Skin epidermis (tissue), 12 donors: Measurements from ENCODE around the gene DCUN1D1.

Experiments
- H3K27ac ChIP-seq, 21 experiments: fragments of 200-600 bp; sonication (generic) in 11 of 21; one replicate each; pipeline ENCODE4 v1.5.0; 2020; ENCODE audit warnings: mild to moderate bottlenecking in 3 of 21, inconsistent platforms in 2 of 21, moderate library complexity in 2 of 21
- H3K4me3 ChIP-seq, 7 experiments: fragments of 200-600 bp; sonication (generic) in 2 of 7; one replicate each; pipeline ENCODE4 v1.5.0; 2020; ENCODE audit warnings: inconsistent platforms in 2 of 7, mild to moderate bottlenecking in 2 of 7, moderate library complexity in 1 of 7

The DCUN1D1 gene

DNA sequence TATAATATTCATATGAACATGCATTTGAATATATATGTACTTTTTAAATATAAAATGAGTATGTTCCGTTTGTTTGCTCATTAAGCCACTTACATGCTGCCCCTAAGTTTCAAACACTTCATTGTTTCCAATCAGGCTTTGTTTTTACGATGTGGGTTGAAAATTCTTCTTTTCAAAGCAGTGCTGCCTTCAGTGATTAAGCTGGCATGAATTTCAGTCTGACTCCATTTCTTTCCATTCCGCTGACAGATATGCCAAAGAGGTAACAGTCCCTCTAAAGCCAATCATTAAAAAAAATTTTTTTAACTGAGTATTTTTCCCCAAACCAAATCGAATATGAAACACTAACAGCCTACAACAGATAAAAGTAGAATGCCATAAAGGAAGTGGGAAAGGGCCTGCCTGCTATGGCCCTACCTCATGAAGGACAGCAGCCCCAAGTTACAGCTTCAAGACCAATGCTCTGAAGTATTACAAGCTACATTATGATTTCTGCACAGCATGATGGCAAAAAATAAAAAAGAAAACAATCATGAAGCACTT is 40.0 kb downstream of the DCUN1D1 start:
- H3K27ac ChIP-seq: no peak overlapping the region
- H3K4me3 ChIP-seq: no peak overlapping the region

DNA sequence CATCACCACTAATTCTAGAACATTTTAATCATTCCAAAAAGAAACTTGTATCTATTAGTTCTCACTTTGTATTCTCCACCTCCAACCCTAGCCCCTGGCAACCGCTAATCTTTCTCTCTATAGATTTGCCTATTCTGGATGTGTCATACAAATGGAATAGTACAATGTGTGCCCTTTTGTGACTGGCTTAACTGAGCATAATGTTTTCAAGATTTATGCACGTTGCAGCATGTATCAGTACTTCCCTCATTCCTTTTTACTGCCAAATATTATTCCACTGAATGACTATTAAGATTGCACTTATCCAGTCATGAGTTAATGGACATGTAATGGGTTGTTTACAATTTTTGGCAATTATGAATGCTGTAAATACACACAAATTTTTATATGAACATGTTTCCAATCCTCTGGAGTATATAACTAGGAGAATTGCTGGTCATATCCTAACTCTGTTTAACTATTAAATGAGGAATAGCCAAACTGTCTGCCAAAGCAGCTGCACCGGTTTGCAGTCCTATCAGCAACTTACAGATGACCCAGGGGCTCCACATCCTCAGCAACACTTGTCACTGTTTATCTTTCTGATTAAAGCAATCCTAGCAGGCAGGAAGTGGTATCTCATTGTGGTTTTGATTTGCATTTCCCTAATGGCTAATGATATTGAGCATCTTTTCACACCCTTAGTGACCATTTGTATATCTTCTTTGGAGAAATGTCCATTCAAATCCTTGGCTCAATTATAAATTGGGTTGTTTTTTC is 42.9 kb downstream of the DCUN1D1 start:
- Histone ChIP-seq H3K4me3 (no peak overlapping the region), H3K27ac (no peak overlapping the region)

DNA sequence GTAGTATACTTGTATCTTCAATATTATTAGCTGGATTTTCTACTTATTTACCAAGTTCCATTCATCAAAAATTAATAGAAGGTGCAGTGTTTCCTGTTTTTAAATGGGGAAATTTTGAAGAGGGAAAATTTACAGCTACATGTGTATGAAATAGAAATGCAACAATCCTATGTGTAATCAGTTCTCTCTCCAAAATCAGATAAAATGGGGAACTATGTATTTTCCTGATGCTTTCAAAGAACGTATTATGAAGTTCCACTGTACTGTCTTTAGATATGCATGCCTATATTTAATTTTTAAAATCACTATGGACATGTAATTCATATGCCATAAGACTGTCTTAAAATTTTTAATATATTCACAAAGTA is 43.4 kb downstream of the DCUN1D1 start:
- Histone ChIP-seq H3K4me3 (no peak overlapping the region), H3K27ac (no peak overlapping the region)

DNA sequence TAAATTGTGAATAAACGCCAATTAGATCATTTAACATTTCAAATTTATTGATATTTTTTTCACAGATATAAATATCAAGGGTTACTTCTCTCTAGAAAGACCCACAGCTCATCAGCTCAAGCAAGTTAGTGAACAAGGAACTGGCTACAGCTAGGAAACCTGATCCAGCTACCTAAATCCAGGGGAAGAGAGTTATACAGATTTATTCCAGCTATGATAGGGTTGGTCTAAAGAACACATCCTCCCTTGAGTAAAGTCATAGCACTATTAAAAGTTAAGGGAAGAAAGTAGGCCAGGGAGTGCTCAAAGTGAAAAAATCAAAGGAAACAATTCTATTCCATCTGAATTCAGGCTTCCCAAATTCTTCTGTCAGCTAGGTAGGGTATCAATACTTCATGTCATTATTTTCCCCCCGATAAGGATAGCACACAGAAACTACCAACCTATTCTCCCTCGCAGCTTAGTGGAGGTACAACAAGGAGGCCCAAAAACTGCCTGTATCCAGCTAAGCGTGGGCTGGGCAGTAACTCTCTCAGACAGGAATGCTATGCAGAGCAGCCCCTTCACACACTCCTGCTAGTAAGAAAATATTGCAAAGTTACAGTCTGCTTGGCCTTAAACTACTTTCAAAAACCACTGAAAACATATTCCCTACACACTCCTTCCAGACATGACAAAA is 44.0 kb downstream of the DCUN1D1 start:
- H3K27ac ChIP-seq: no peak overlapping the region

DNA sequence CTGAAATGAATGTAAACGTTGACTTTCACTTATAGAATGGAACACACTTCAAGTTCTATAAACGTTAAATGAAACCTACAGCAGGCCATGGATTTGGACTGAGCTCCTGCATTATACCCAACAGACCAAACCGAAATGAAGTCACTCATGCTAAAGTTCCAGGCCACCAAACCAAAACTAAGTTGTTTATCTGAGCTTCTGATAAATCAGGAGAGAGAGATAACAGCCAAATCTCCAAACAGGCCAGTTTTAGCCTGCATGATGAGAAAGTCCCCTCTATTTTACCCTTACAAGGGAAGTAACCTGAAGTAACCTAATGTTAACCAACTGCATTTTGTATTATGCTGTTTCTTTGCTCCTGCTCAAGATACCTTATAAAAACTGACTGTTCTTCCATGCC is 44.5 kb downstream of the DCUN1D1 start:
- H3K4me3 ChIP-seq: no peak overlapping the region
- no peak overlapping the region for H3K27ac ChIP-seq

More for the DNA sequence above, 44.0 kb downstream of the DCUN1D1 start:
- no peak overlapping the region for H3K4me3 ChIP-seq

DNA sequence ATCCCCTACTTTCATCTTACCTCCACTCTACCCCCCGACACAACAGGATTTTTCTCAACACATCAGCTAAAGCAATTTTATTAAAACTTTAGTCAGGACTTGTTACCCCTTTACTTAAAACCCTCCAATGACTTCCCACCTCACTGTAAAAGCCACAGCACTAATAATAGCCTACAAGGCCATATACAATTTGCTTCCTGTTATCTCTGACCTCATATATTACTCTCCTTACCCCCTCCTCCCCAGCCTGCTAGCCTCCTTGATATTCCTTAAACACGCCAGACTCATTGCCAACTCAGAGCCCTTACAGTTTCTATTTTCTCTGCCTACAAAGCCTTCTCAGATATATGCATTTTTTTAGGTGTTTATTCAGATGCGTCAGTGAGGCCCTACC is 54.4 kb downstream of the DCUN1D1 start:
- peak overlapping the region in 2 of 21 experiments; percentile 7 to 17 for H3K27ac ChIP-seq

DNA sequence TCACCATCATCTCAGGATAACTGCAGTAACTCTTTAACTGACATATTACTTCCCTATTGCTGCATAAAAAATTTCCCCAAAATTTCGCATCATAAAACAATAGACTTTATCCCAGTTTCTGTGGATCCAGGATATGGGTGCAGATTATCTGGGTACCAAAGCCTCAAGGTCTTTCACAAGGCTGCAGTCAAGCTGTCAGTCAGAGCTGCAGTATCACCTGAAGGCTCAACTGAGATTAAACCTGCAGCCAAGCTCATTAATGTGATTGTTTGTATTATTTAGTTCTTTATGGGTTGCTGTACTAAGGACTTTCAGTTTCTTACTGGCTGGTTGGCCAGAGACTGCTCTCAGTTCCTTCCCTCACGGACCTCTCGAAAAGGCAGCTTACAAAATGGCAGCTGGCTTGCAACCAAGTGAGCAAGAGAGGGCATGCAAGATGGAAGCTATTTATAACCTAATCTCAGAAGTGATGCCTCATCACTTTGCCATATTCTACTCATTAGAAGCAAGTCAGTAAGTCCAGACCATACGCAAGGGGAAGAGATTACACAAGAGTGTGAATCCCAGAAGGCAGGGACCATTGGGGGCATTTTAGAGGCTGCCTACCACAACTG is 54.9 kb downstream of the DCUN1D1 start:
- Histone ChIP-seq H3K27ac (peak overlapping the region in 3 of 21 experiments; percentile 7 to 28 (median 17)), H3K4me3 (no peak overlapping the region)

More for the DNA sequence above, 54.4 kb downstream of the DCUN1D1 start:
- H3K4me3 ChIP-seq: no peak overlapping the region

DNA sequence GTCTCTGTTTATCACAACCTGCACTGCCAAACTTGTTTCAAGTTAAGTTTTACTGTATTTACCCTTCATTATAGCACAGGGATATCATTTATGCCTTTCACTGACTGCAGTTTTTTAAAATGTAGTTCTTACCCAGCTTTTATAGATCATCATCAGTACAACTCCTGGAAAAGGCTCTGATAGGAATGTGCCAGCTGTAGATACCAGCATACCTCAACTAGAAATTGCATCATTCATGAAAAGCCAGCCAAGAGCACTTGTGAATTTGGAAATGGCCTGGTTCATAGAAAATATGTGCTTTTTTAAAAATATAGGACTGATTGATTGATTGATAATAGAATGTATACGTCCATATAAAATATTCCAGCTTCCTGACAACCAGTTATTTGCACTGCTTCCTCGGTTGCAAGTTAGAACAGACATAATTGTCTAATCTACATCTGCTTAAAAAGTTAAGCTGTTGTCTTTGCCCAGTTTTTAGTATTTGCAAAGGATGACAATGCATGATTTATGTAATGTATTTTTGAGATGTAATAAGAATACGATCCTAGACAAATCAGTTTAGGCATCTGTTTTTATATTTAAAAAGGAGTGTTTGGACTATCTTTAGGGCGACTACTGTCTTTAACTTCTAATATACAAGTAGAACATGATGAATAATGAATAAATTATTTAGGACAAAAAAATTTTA is 58.5 kb downstream of the DCUN1D1 start:
- H3K27ac ChIP-seq: no peak overlapping the region

DNA sequence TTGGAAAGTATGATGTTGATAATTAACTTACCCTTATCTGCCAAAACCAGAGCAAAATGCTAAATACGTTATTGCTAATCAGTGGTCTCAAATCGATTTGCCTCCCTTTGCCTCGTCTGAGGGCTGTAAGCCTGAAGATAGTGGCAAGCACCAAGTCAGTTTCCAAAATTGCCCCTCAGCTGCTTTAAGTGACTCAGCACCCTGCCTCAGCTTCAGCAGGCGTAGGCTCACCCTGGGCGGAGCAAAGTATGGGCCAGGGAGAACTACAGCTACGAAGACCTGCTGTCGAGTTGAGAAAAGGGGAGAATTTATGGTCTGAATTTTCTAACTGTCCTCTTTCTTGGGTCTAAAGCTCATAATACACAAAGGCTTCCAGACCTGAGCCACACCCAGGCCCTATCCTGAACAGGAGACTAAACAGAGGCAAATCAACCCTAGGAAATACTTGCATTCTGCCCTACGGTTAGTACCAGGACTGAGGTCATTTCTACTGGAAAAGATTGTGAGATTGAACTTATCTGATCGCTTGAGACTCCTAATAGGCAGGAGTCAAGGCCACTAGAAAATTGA is 59.7 kb downstream of the DCUN1D1 start:
- Histone ChIP-seq H3K4me3 (no peak overlapping the region), H3K27ac (peak overlapping the region in 1 of 21 experiments; percentile 10)

More for the DNA sequence above, 58.5 kb downstream of the DCUN1D1 start:
- H3K4me3 ChIP-seq: no peak overlapping the region

DNA sequence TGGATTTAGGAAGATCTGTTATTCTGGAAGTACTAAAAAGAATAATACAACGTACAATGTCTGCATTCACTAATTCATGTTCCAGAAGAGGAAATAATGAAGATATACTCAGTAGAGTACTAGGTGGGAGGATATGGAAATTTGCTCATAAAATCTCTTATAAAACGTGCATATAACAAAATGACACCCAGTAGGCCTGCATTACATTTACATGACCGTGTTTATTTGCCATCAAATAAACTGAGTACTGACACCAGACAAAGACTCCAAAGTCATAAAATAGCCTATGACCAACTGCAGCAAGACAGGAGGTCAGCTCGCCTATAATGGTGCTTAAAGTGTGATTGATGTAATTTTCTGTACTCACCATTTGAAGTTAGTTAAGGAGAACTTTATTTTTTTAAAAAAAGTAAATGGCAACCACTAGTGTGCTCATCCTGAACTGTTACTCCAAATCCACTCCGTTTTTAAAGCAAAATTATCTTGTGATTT is 60.4 kb downstream of the DCUN1D1 start:
- Histone ChIP-seq H3K4me3 (no peak overlapping the region), H3K27ac (no peak overlapping the region)

DNA sequence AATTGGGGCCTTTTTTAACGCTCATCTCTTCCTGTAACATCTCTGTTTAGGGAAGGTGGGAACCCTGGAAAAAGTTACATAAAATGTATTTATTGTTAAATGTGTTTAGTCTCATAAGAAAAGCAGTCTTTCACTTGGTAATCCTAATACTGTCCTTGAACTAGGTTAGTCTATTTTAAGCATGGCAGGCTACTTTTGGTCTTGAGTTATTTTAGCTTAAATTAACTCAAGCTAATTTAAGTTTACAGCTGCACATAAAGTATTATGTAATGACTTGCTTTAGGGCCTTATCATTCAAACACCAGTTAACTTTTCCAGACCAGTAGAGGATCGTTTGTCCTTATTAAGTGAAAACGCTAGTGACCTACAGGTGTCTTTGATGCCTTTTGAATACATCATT is 63.2 kb downstream of the DCUN1D1 start:
- Histone ChIP-seq H3K4me3 (no peak overlapping the region), H3K27ac (no peak overlapping the region)

DNA sequence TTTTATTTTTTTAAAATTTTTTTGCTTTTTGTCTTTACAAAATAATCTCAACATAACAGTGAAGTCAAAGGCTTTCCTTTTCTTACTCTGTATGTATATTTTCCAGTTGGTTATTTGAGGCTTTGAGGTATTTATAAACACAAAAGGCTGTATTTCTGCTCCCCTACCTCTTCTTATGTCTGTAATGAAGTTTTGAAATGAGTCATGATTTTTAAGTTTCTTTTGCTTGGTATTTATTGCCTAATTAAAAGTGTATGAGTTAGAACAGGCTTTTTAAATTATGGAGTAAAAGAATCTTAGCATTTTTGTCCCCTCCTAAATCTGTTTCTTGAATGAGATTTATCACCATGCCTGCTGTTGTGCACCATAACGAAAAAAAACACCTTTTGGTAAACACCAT is 66.0 kb downstream of the DCUN1D1 start:
- H3K27ac ChIP-seq: peak overlapping the region in 4 of 21 experiments; percentile 21 to 65 (median 33)
- no peak overlapping the region for H3K4me3 ChIP-seq

DNA sequence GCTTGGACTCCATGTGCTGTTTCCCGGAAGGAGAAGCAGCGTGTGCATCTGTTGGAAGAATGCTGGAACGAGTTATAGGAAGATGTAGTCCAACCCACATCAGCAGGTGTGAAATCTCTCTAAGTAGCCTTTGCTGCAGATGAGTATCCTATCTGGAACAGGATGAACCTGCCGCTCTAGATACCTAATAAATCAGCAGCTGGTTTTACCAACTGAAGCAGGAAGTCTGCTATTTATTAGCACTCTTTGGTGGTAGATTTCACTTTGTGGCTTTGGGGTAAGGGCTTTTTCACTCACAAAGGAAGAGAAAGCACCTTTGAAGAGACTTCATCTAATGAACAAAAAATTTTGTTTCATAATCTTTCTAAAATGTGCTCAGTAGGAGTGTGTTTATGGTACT is 66.4 kb downstream of the DCUN1D1 start:
- no peak overlapping the region for H3K4me3 ChIP-seq
- peak overlapping the region in 4 of 21 experiments; percentile 3 to 65 (median 33) for H3K27ac ChIP-seq

DNA sequence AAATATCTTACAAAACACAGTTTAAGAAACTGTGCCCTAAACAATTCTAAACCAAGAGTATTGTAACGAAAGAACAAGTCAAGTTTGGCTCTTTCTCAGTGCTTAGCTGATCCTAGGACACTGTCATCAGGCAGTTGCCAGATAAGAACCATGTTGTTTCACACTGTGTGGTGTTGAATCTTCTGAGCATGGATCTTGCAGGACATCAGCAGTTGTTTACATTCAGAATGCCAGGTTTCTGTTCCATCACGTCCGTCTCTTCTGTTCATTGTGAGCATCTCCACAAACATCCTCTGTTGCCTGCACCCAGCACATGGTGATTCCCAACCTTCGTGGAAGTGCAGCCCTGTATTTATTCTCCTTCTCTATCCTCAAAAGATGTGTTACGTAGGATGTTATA is 67.9 kb downstream of the DCUN1D1 start:
- Histone ChIP-seq H3K27ac (no peak overlapping the region), H3K4me3 (no peak overlapping the region)

DNA sequence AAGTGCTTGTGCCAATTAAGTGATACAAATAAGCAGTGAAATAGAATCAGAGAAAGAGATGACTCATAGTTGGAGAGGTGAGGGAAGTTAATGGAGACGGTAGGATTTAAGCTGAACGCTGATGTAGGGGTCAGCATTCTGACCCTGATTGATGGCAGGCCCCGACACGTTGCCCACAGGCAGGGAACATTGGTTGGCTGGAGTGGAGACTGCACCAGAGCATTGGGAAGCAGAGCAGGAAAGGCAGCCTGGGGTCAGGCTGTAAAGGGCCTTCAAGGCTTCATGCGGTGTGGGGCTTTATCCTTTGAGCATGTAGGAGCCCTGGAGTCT is 68.6 kb downstream of the DCUN1D1 start:
- H3K27ac ChIP-seq: no peak overlapping the region
- no peak overlapping the region for H3K4me3 ChIP-seq

DNA sequence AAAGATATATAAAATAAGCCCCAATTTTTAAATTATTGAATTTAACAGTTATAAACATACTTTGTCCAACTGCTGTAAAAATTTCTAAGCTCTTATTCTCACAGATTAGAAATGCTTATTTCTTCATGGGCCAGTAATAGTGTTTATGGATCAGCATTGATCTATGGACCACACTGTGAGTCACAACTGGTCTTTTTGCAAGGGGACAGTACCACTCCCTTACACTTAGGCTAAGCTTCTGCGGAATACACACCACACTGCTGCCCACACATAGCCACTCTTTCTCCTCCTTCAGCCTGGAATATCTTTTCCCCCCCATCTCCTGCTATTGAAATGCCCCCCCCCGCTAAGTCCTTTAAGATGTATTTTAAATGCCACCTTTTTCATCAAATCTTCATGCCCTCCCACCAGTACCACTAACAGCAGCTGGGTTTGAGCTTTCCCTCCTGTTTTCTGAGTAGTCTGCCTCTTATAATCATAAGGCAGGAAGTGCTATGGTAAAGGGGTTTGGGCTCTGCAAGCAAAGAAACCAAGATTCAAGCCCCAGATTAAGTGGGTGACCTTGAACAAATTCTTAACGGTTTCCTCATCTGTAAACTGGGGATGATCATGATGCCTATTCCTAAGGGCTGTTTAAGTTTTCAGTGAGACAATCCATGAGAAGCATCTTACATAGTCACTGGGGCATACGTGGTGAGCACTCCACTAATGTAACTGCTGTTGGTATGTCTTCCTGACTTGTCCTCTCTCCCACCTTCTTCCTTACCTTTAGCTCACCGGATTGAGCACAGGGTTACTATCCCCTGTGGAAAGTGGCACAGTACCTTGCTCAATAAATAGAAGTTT is 69.2 kb downstream of the DCUN1D1 start:
- H3K27ac ChIP-seq: no peak overlapping the region
- no peak overlapping the region for H3K4me3 ChIP-seq

DNA sequence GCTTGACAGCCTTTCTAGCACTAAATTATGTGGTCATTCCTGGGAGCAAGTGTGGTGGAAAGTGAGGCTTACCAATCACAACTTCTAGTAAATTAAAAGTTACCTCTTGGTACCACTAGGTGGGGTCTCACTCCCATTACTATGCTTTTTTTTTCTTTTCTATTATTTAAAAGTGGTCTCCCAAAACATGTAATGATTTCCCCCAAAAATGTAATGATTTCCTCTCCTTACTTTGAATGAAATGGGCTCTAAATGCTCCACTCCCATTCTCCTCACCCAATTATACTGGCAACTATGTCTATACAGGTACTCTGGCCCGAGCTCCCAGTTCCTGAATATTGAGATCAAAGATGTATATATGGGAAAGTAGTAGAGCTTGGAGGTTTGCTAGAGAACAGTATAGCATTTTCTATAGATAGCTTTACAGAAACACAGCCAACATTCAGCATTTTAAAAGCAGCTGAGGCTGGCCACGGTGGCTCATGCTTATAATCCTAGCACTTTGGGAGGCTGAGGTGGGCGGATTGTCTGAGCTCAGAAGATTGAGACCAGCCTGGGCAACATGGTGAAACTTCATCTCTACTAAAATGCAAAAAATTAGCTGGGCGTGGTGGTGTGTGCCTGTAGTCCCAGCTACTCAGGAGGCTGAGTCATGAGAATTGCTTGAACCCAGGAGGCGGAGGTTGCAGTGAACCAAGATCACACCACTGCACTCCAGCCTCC is 70.9 kb downstream of the DCUN1D1 start:
- Histone ChIP-seq H3K27ac (no peak overlapping the region), H3K4me3 (no peak overlapping the region)

DNA sequence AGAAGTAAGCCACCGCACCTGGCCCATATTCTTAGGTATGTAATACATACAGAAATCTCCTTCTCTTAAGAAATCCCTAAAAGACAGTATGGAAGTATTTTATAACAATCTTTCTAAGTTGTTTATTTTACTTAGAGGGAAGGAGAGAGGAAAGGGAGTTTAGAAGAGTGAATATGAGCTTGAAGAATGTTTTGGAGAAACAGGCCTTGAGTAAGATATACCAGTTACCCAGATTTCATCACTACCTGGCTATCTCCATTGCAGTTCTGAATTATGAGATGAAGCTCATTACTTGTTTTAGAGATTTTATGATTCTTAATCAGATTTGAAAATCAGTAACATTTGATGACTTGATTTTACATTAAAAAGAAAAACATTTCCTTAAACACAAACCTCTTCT is 71.9 kb downstream of the DCUN1D1 start:
- Histone ChIP-seq H3K27ac (no peak overlapping the region), H3K4me3 (no peak overlapping the region)
